Activated CD4-positive, alpha-beta T cell treated with anti-CD3 and anti-CD28 coated beads, Interleukin-2, amount 10 ng/mL, durations not matched to agents 24 days and 14 days (primary cell): ENCODE data around the gene CLTB. TPM values are rescaled to one million over a fixed set of nuclear protein-coding genes. Genes with fewer than 3 reads are reported as not detected.
"Not testable (repeated sequence)": the region's sequence is repeated elsewhere in the genome, so short reads cannot be mapped to it uniquely, and the experiment has no call there.

Experiments used
- DNase-seq: peaks from one replicate; pipeline ENCODE4 v3.0.0; 2022
- H3K27ac Mint-ChIP-seq: one replicate; pipeline ENCODE4 v1.8.0; 2022; ENCODE audit warnings: mild to moderate bottlenecking, mixed read lengths
- H3K27me3 Mint-ChIP-seq: one replicate; pipeline ENCODE4 v1.8.0; 2022; ENCODE audit warnings: mixed read lengths
- H3K36me3 Mint-ChIP-seq: one replicate; pipeline ENCODE4 v1.8.0; 2022; ENCODE audit warnings: low read depth, mild to moderate bottlenecking, mixed read lengths
- H3K4me1 Mint-ChIP-seq: one replicate; pipeline ENCODE4 v1.8.0; 2021; ENCODE audit warnings: mixed read lengths
- H3K4me3 Mint-ChIP-seq: one replicate; pipeline ENCODE4 v1.8.0; 2022; ENCODE audit warnings: mild to moderate bottlenecking, moderate library complexity, mixed read lengths
- H3K9me3 Mint-ChIP-seq: one replicate; pipeline ENCODE4 v1.8.0; 2021; ENCODE audit warnings: mixed read lengths
- intact Hi-C: fragments of 100-400 bp; cut with micrococcal nuclease; formaldehyde crosslinking; loops from one replicate; pipeline ENCODE4 v1.15.1; 2023
- total RNA-seq: library from RNA; stranded (reverse); gene quantifications from 2 replicates; pipeline ENCODE4 v1.2.3, GENCODE V29; 2022

Gene CLTB
- 71.5 and 76.2 TPM in 2 replicates for total RNA-seq

GRCh38 chr5:176415952-176416924 lies at the start of gene CLTB:
Gene CLTB, minus strand, starts transcription at chr5:176416539. Its CDS starts 176 bp downstream, at chr5:176416363.
- peak; percentile 94 for DNase-seq
- no peaks in the 10 kb centered on the region for H3K9me3 Mint-ChIP-seq
- peaks cover 30% of the 10 kb centered on the region for H3K4me1 Mint-ChIP-seq
- intact Hi-C loops: loop anchor here (1.0 to 5.0 kb wide), 5 partner anchors 27 to 201 kb away; partner anchors contain the start of genes FAF2 and RNF44
- peak within 1 kb of the TSS; percentile 86 for H3K4me3 Mint-ChIP-seq
- peaks cover 8% of the 10 kb centered on the region for H3K27me3 Mint-ChIP-seq
- H3K27ac Mint-ChIP-seq: peak within 1 kb of the TSS; percentile 78
- no peaks in the 10 kb centered on the region for H3K36me3 Mint-ChIP-seq

GRCh38 chr5:176463113-176463764 lies 46.9 kb upstream of the CLTB start:
- intact Hi-C loops: no loop called here
- no peak for DNase-seq
- Mint-ChIP-seq H3K9me3 (no peaks in the 10 kb centered on the region), H3K4me1 (peaks cover 17% of the 10 kb centered on the region), H3K27me3 (no peaks in the 10 kb centered on the region), H3K4me3 (no peak overlapping the region), H3K36me3 (peaks cover 32% of the 10 kb centered on the region), H3K27ac (no peak overlapping the region)

GRCh38 chr5:176461349-176461748 lies 45.0 kb upstream of the CLTB start:
- H3K27ac Mint-ChIP-seq: no peak overlapping the region
- H3K4me1 Mint-ChIP-seq: peaks cover 20% of the 10 kb centered on the region
- no peaks in the 10 kb centered on the region for H3K27me3 Mint-ChIP-seq
- peaks cover 32% of the 10 kb centered on the region for H3K36me3 Mint-ChIP-seq
- no peaks in the 10 kb centered on the region for H3K9me3 Mint-ChIP-seq
- no peak for DNase-seq
- intact Hi-C loops: no loop called here
- no peak overlapping the region for H3K4me3 Mint-ChIP-seq

GRCh38 chr5:176458904-176459561 lies 42.7 kb upstream of the CLTB start:
- Mint-ChIP-seq H3K4me1 (peaks cover 20% of the 10 kb centered on the region), H3K36me3 (peaks cover 31% of the 10 kb centered on the region), H3K27ac (no peak overlapping the region), H3K27me3 (no peaks in the 10 kb centered on the region), H3K4me3 (no peak overlapping the region), H3K9me3 (no peaks in the 10 kb centered on the region)
- intact Hi-C loops: no loop called here
- no peak for DNase-seq

- H3K9me3 Mint-ChIP-seq: no peaks in the 10 kb centered on the region
- no peak for DNase-seq
Observed at GRCh38 chr5:176454724-176455394, 38.5 kb upstream of the CLTB start.

GRCh38 chr5:176450077-176450476 lies 33.7 kb upstream of the CLTB start:
- Mint-ChIP-seq H3K27ac (no peak overlapping the region), H3K9me3 (no peaks in the 10 kb centered on the region), H3K27me3 (peaks cover 2% of the 10 kb centered on the region), H3K4me1 (peaks cover 34% of the 10 kb centered on the region), H3K4me3 (no peak overlapping the region), H3K36me3 (peaks cover 30% of the 10 kb centered on the region)
- no peak for DNase-seq
- intact Hi-C loops: no loop called here

More at GRCh38 chr5:176454724-176455394, 38.5 kb upstream of the CLTB start:
- intact Hi-C loops: no loop called here
- no peak overlapping the region for H3K27ac Mint-ChIP-seq
- peaks cover 31% of the 10 kb centered on the region for H3K4me1 Mint-ChIP-seq
- H3K27me3 Mint-ChIP-seq: no peaks in the 10 kb centered on the region
- H3K36me3 Mint-ChIP-seq: peaks cover 41% of the 10 kb centered on the region
- H3K4me3 Mint-ChIP-seq: no peak overlapping the region

GRCh38 chr5:176447978-176448608 lies 31.8 kb upstream of the CLTB start, which contains the start of gene FAF2:
Gene FAF2, plus strand, starts transcription at chr5:176448385. Its CDS starts 23 bp downstream, at chr5:176448408.
- peak within 1 kb of the TSS; percentile 93 for H3K4me3 Mint-ChIP-seq
- intact Hi-C loops: loop anchor here (1.0 to 2.0 kb wide), 5 partner anchors 32 to 94 kb away; partner anchors contain the start of genes CLTB, HIGD2A, KIAA1191 and NOP16
- H3K27ac Mint-ChIP-seq: peak within 1 kb of the TSS; percentile 94
- peaks cover 2% of the 10 kb centered on the region for H3K27me3 Mint-ChIP-seq
- H3K9me3 Mint-ChIP-seq: peaks cover under 1% of the 10 kb centered on the region
- peaks cover 19% of the 10 kb centered on the region for H3K36me3 Mint-ChIP-seq
- DNase-seq: peak; percentile 100
- peaks cover 30% of the 10 kb centered on the region for H3K4me1 Mint-ChIP-seq

- H3K36me3 Mint-ChIP-seq: peaks cover 15% of the 10 kb centered on the region
- peaks cover 28% of the 10 kb centered on the region for H3K4me1 Mint-ChIP-seq
- H3K27me3 Mint-ChIP-seq: peaks cover 4% of the 10 kb centered on the region
- peaks cover 4% of the 10 kb centered on the region for H3K9me3 Mint-ChIP-seq
- intact Hi-C loops: no loop called here
- peak overlapping the region; percentile 94 for H3K27ac Mint-ChIP-seq
- no peak for DNase-seq
- peak overlapping the region; percentile 93 for H3K4me3 Mint-ChIP-seq
Observed at GRCh38 chr5:176447591-176447977, 31.2 kb upstream of the CLTB start.

- intact Hi-C loops: no loop called here
Observed at GRCh38 chr5:176446884-176447590, 30.7 kb upstream of the CLTB start.

GRCh38 chr5:176446028-176446665 lies 29.8 kb upstream of the CLTB start:
- Mint-ChIP-seq H3K4me3 (peak overlapping the region; percentile 47), H3K27me3 (peaks cover 4% of the 10 kb centered on the region), H3K36me3 (peaks cover 12% of the 10 kb centered on the region), H3K27ac (no peak overlapping the region), H3K9me3 (peaks cover 4% of the 10 kb centered on the region), H3K4me1 (peaks cover 28% of the 10 kb centered on the region)
- intact Hi-C loops: no loop called here
- DNase-seq: no peak

More at GRCh38 chr5:176446884-176447590, 30.7 kb upstream of the CLTB start:
- no peak for DNase-seq
- peak overlapping the region; percentile 93 for H3K4me3 Mint-ChIP-seq
- peaks cover 12% of the 10 kb centered on the region for H3K36me3 Mint-ChIP-seq
- H3K4me1 Mint-ChIP-seq: peaks cover 27% of the 10 kb centered on the region
- peak overlapping the region; percentile 94 for H3K27ac Mint-ChIP-seq
- peaks cover 4% of the 10 kb centered on the region for H3K9me3 Mint-ChIP-seq
- H3K27me3 Mint-ChIP-seq: peaks cover 4% of the 10 kb centered on the region

- intact Hi-C loops: no loop called here
- H3K9me3 Mint-ChIP-seq: peaks cover 4% of the 10 kb centered on the region
- no peak overlapping the region for H3K27ac Mint-ChIP-seq
- no peak overlapping the region for H3K4me3 Mint-ChIP-seq
- peaks cover 8% of the 10 kb centered on the region for H3K36me3 Mint-ChIP-seq
- peaks cover 22% of the 10 kb centered on the region for H3K4me1 Mint-ChIP-seq
- no peak for DNase-seq
- peaks cover 4% of the 10 kb centered on the region for H3K27me3 Mint-ChIP-seq
Observed at GRCh38 chr5:176444742-176445141, 28.4 kb upstream of the CLTB start.

- intact Hi-C loops, H3K36me3 Mint-ChIP-seq, H3K4me3 Mint-ChIP-seq, DNase-seq, H3K4me1 Mint-ChIP-seq, H3K27ac Mint-ChIP-seq, H3K27me3 Mint-ChIP-seq, H3K9me3 Mint-ChIP-seq: not testable (repeated sequence)
Observed at GRCh38 chr5:176442911-176443310, 26.6 kb upstream of the CLTB start.
